GM12873 (cell line): ENCODE results near the gene PTTG1IP2.

Source experiments
- CTCF ChIP-seq: IDR thresholded peaks from 2 replicates; pipeline ENCODE4 v1.5.1; 2012; ENCODE audit warnings: low read depth, mild to moderate bottlenecking, moderate library complexity, low read length, control low read depth; ENCODE audit not compliant: insufficient read depth; ENCODE audit errors: missing control alignments

Gene PTTG1IP2

GRCh38 chr7:90461219-90461618, 8.2 kb upstream of the PTTG1IP2 start:
- TF ChIP-seq CTCF = no peak

- no peak for TF ChIP-seq CTCF
Measured at GRCh38 chr7:90465816-90466215, 3.6 kb upstream of the PTTG1IP2 start.

- TF ChIP-seq CTCF = no peak
Measured at GRCh38 chr7:90472805-90473540, 3.5 kb downstream of the PTTG1IP2 start.

- TF ChIP-seq CTCF = no peak
Measured at GRCh38 chr7:90473814-90474213, 4.4 kb downstream of the PTTG1IP2 start.

- TF ChIP-seq CTCF = no peak
Measured at GRCh38 chr7:90474284-90475210, 5.1 kb downstream of the PTTG1IP2 start.

DNA sequence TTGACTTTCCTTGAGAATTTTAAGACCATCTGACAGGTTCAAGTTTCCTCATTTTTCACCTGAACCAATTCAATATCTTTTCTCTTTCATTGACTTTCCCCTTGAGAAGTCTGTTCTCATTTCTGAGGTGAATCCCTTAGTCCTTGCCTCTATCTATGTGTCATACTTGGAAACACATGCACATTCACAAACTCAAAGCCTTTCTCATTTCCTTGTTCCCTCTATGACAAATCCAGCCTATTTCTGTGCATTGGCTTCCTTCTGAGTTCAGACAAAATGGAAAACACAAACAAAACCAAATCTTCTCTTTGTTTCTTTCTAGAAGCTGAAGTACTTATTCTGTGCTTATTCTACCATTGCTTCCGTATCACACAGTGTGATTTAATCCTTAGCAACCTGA, 13.8 kb downstream of the PTTG1IP2 start:
- TF ChIP-seq CTCF = no peak

DNA sequence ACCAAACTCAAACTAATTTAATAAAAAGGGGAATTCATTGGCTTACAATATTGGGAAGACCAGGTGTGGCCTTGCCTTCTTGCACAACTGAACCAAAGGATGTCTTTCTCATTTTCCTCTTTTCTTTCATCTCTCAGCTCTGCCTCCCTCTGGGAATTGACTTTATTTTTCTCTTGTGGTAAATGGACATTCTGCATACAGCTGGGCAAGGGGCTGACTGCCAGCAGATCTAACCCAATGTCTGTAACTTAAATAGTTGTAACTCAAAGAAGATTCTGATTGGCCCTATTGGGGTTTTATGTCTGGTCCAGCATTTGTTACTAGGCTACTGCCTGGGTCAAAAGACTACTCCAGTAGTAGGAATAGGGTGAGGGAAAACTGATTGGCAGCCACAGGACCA, 15.3 kb downstream of the PTTG1IP2 start:
- TF ChIP-seq CTCF = no peak
